Right cardiac atrium (tissue), 5 donors: ENCODE data around the gene OR8S1. TPM values are rescaled to one million over a fixed set of nuclear protein-coding genes. Genes with fewer than 3 reads are reported as not detected.
"Not testable (repeated sequence)": the region's sequence is repeated elsewhere in the genome, so short reads cannot be mapped to it uniquely, and the experiment has no call there.

Experiments
- ATAC-seq, 2 donors: fragments of 200-7000 bp; cut with Tn5 transposase; one replicate each; pipeline versions ENCODE4 v1.8.0 to v1.9.1; 2020; ENCODE audit warnings: moderate library complexity in 2 of 2, mild to moderate bottlenecking in 1 of 2
- DNase-seq, 3 donors: peaks; one replicate each; pipeline ENCODE4 v3.0.0-alpha.2; 2020
- H3K27ac ChIP-seq: one replicate; pipeline ENCODE4 v1.5.1; 2013; ENCODE audit warnings: mild to moderate bottlenecking, low read length, control low read depth, moderate library complexity
- H3K27me3 ChIP-seq: one replicate; pipeline ENCODE4 v1.6.1; 2013; ENCODE audit not compliant: control insufficient read depth, insufficient read depth
- H3K4me1 ChIP-seq: one replicate; pipeline ENCODE4 v1.6.1; 2013; ENCODE audit warnings: low read length; ENCODE audit not compliant: control insufficient read depth, insufficient read depth
- H3K4me3 ChIP-seq: one replicate; pipeline ENCODE4 v1.5.1; 2013; ENCODE audit warnings: low read length, control low read depth
- H3K9me3 ChIP-seq: one replicate; pipeline ENCODE4 v1.6.1; 2013; ENCODE audit warnings: low read length; ENCODE audit not compliant: control insufficient read depth
- WGBS: extraction: QIAGEN DNeasy Blood & Tissue Kit; methylation state at CpG from one replicate; pipeline ENCODE4 v1.1.7; 2013; 5-methylcytosine and 5-hydroxymethylcytosine counted together
- intact Hi-C, 4 donors: fragments of 100-400 bp; cut with DNase I; formaldehyde crosslinking; loops; one replicate each; pipeline versions ENCODE4 v1.11.0 to v1.14.0; 2022 to 2023
- long read RNA-seq, 4 donors: library from polyadenylated mRNA; unstranded; transcript quantifications; one replicate each; pipeline ENCODE4 v2.0.0, GENCODE V29; 2020 to 2021
- polyA plus RNA-seq: library from polyadenylated mRNA; stranded (reverse); fragments of 200-250 nt; gene quantifications from one replicate; pipeline ENCODE4 v1.2.3, GENCODE V29; 2013
- total RNA-seq, 4 donors: library from RNA; stranded (reverse); fragmentation: NEBNext Ultra II Directional; extraction: Animal tissue kit (Norgen Biotek cat#: 25700); gene quantifications; one replicate each; pipeline ENCODE4 v1.2.1, GENCODE V29; 2021
- donor health status: healthy with polysubstance abuse.
- donor health status: DM: no; HTN: yes; CAD: no.
- donor health status: DM: no; HTN: no; CAD: no.
- donor health status: DM: no; HTN: yes; CAD: no; lungs with severe emphysema.
- donor health status: DM: yes; HTN: yes; CAD: no.

The OR8S1 gene
- total RNA-seq (not detected), polyA plus RNA-seq (not detected)
- long read RNA-seq, donor 1, result 0 reads
- long read RNA-seq, donor 2, result 0 reads
- long read RNA-seq, donor 3, result 0 reads
- long read RNA-seq, donor 4, result 0 reads

GRCh38 chr12:48525332-48525731 is at the start of gene OR8S1:
Gene OR8S1, plus strand, starts transcription at chr12:48525632. Its CDS starts 0 bp downstream, at chr12:48525632.
- intact Hi-C loops, result no loop called here
- no peak for ATAC-seq

GRCh38 chr12:48482198-48482597 is 43.2 kb upstream of the OR8S1 start, which contains the start of gene C12orf54:
Gene C12orf54, plus strand, starts transcription at chr12:48482498. Its CDS starts 799 bp downstream, at chr12:48483297.
- no peaks in the 10 kb centered on the region for H3K9me3 ChIP-seq
- DNase-seq, result no peak
- 87% methylated on average over 2 of the region's 2 CpGs for WGBS
- H3K4me3 ChIP-seq, result no peak within 1 kb of the TSS
- no peak for ATAC-seq
- no peak within 1 kb of the TSS for H3K27ac ChIP-seq
- H3K4me1 ChIP-seq, result no peaks in the 10 kb centered on the region
- intact Hi-C loops, result no loop called here
- H3K27me3 ChIP-seq, result no peaks in the 10 kb centered on the region

More at GRCh38 chr12:48525332-48525731, at the start of gene OR8S1:
- Histone ChIP-seq H3K4me3 (no peak within 1 kb of the TSS), H3K27ac (no peak within 1 kb of the TSS), H3K9me3 (no peaks in the 10 kb centered on the region), H3K27me3 (no peaks in the 10 kb centered on the region), H3K4me1 (no peaks in the 10 kb centered on the region)
- WGBS, result 88% methylated on average over 5 of the region's 5 CpGs
- no peak for DNase-seq

GRCh38 chr12:48482930-48483329 is 42.5 kb upstream of the OR8S1 start:
- Histone ChIP-seq H3K9me3 (no peaks in the 10 kb centered on the region), H3K27me3 (no peaks in the 10 kb centered on the region), H3K4me1 (no peaks in the 10 kb centered on the region), H3K4me3 (no peak overlapping the region), H3K27ac (no peak overlapping the region)
- no peak for ATAC-seq
- WGBS, result 86% methylated on average over 3 of the region's 3 CpGs
- intact Hi-C loops, result no loop called here
- DNase-seq, result no peak

- ATAC-seq (no peak), DNase-seq (no peak)
- WGBS, result 81% methylated on average over 2 of the region's 2 CpGs
- intact Hi-C loops, result no loop called here
- no peak overlapping the region for H3K4me3 ChIP-seq
- no peaks in the 10 kb centered on the region for H3K4me1 ChIP-seq
- H3K9me3 ChIP-seq, result no peaks in the 10 kb centered on the region
- H3K27ac ChIP-seq, result no peak overlapping the region
- H3K27me3 ChIP-seq, result no peaks in the 10 kb centered on the region
Observed at GRCh38 chr12:48486261-48486660, 39.2 kb upstream of the OR8S1 start.

GRCh38 chr12:48486679-48487078 is 38.8 kb upstream of the OR8S1 start:
- DNase-seq, result no peak
- Histone ChIP-seq H3K4me1 (no peaks in the 10 kb centered on the region), H3K27ac (no peak overlapping the region), H3K27me3 (no peaks in the 10 kb centered on the region), H3K9me3 (no peaks in the 10 kb centered on the region), H3K4me3 (no peak overlapping the region)
- WGBS, result 60% methylated on average over 5 of the region's 5 CpGs
- ATAC-seq, result no peak
- intact Hi-C loops, result no loop called here

GRCh38 chr12:48489012-48489411 is 36.4 kb upstream of the OR8S1 start:
- 76% methylated on average over 2 of the region's 2 CpGs for WGBS
- Histone ChIP-seq H3K4me1 (no peaks in the 10 kb centered on the region), H3K9me3 (no peaks in the 10 kb centered on the region), H3K27ac (no peak overlapping the region), H3K4me3 (no peak overlapping the region), H3K27me3 (no peaks in the 10 kb centered on the region)
- no peak for ATAC-seq
- no peak for DNase-seq
- intact Hi-C loops, result no loop called here

GRCh38 chr12:48489456-48489855 is 36.0 kb upstream of the OR8S1 start:
- H3K27ac ChIP-seq, intact Hi-C loops, DNase-seq, H3K4me1 ChIP-seq, H3K4me3 ChIP-seq, H3K9me3 ChIP-seq, H3K27me3 ChIP-seq, ATAC-seq: not testable (repeated sequence)
- WGBS, result 86% methylated on average over 7 of the region's 7 CpGs

- ATAC-seq, H3K4me1 ChIP-seq, intact Hi-C loops, H3K4me3 ChIP-seq, H3K9me3 ChIP-seq, H3K27me3 ChIP-seq, DNase-seq, H3K27ac ChIP-seq: not testable (repeated sequence)
- WGBS, result 95% methylated on average over 27 of the region's 32 CpGs
Observed at GRCh38 chr12:48500281-48500680, 25.2 kb upstream of the OR8S1 start.

- 76% methylated on average over 2 of the region's 2 CpGs for WGBS
- DNase-seq, H3K27me3 ChIP-seq, H3K27ac ChIP-seq, intact Hi-C loops, ATAC-seq, H3K4me1 ChIP-seq, H3K9me3 ChIP-seq, H3K4me3 ChIP-seq: not testable (repeated sequence)
Observed at GRCh38 chr12:48506836-48507235, 18.6 kb upstream of the OR8S1 start.

GRCh38 chr12:48508987-48509386 is 16.4 kb upstream of the OR8S1 start:
- ATAC-seq (no peak), DNase-seq (no peak)
- Histone ChIP-seq H3K27me3 (no peaks in the 10 kb centered on the region), H3K27ac (no peak overlapping the region), H3K9me3 (no peaks in the 10 kb centered on the region), H3K4me3 (no peak overlapping the region), H3K4me1 (no peaks in the 10 kb centered on the region)
- WGBS, result 69% methylated on average over 2 of the region's 2 CpGs
- intact Hi-C loops, result no loop called here

GRCh38 chr12:48510111-48510510 is 15.3 kb upstream of the OR8S1 start:
- intact Hi-C loops, result no loop called here
- no peak overlapping the region for H3K27ac ChIP-seq
- H3K4me3 ChIP-seq, result no peak overlapping the region
- no peaks in the 10 kb centered on the region for H3K27me3 ChIP-seq
- WGBS, result 44% methylated on average over 1 of the region's 1 CpG
- no peaks in the 10 kb centered on the region for H3K4me1 ChIP-seq
- no peaks in the 10 kb centered on the region for H3K9me3 ChIP-seq
- DNase-seq (no peak), ATAC-seq (no peak)

GRCh38 chr12:48512855-48513254 is 12.6 kb upstream of the OR8S1 start:
- 67% methylated on average over 2 of the region's 2 CpGs for WGBS
- H3K4me1 ChIP-seq, result no peaks in the 10 kb centered on the region
- intact Hi-C loops, result no loop called here
- no peaks in the 10 kb centered on the region for H3K27me3 ChIP-seq
- no peak for ATAC-seq
- no peak for DNase-seq
- H3K4me3 ChIP-seq, result no peak overlapping the region
- H3K9me3 ChIP-seq, result no peaks in the 10 kb centered on the region
- H3K27ac ChIP-seq, result no peak overlapping the region
